HG03064 (cell line): ENCODE measurements around the gene OSBPL1A.

Experiments
- ATAC-seq: cut with Tn5 transposase; IDR thresholded peaks from one replicate; pipeline ENCODE4 v1.9.1; 2021; ENCODE audit warnings: low read depth; ENCODE audit not compliant: unreplicated experiment

OSBPL1A gene

DNA sequence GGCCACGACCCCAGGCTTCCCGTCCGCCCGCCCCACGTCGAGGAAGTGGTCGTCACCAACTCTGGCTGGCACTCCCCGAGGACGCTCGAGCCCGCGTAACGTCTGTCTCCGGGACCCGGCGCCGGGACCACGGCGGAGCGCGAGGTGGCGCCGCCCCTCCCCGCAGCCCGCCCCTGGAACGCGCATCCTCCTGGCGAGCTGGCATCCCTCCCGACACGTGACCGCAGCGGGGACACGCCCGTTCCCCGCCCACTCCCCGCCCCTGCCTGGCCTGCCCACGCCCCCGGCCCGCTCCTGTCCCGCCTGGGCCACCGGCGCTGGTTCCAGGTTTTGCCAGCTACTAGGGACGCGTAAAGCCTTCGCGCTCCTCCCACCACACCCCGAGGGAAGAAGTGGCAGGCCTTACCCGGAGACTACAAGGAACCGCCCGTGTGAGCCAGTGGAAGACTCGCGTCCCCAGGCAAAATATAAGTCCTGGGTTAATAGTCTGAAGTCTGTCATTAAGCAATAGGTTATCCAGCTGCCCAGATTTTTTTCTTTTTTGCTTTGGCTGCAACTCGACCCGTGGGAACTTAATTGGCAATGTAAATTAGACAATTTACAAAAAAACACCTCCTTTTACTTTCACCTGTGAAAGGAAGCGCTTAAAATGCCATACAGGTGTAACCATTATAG is at the start of gene OSBPL1A:
TSS of gene OSBPL1A (minus strand) at position 131 of the 675 bp plus-strand sequence. CDS start 20,291 bp downstream, outside the sequence.
- no peak for ATAC-seq

DNA sequence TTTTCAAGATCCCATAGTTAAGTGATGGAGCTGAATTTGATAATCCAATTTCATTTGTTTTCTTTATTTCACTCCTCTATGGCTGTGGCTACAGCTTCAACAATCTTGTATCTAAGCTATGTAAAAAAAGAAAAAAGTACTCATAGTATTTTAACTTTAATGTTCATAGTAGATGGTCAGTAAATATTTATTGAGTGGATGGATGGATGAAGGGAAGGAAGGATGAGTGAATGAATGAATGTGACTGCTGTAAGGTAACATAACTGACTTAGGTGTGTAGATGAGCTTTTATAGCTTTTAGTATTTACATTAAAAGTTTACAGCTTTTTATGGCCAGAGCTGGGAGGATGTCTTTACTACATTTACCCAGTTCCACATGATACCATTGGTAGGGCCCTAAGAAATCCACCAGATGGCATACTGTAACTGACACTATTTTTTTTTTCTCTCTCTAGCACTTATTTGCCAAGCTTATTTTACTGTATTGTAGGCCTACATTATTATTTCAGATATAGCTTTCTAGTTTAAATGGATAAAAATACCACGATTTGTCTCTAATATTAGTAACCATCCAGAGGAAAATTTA is 49.4 kb upstream of the OSBPL1A start:
- ATAC-seq: no peak

- ATAC-seq: no peak
These were observed 48.8 kb upstream of the OSBPL1A start for GRCh38 chr18:24446453-24446852.

GRCh38 chr18:24443870-24444269 is 46.2 kb upstream of the OSBPL1A start:
- ATAC-seq: no peak

GRCh38 chr18:24436939-24437338 is 39.3 kb upstream of the OSBPL1A start:
- no peak for ATAC-seq

DNA sequence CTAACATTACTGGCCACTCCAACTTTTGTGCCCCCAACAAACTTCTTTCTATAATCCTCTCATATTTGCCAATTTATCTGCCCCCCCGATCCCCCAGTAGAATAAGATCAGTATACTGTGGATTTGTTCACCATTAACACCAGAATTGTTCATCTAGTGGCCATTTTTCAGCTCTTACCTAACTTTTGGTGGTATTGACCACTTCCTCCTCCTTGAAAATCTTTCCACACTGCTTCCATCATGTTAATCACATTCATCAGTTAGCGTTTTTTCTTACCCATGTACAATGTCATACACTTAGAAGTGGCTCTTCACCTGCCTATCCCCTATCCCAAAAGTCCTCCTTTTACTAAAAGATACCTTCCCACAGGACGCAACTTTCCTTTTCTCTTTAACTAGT is 35.0 kb upstream of the OSBPL1A start:
- no peak for ATAC-seq

- ATAC-seq: no peak
These were observed 31.6 kb upstream of the OSBPL1A start for GRCh38 chr18:24429188-24429587.

- no peak for ATAC-seq
These were observed 31.1 kb upstream of the OSBPL1A start for GRCh38 chr18:24428709-24429108.

DNA sequence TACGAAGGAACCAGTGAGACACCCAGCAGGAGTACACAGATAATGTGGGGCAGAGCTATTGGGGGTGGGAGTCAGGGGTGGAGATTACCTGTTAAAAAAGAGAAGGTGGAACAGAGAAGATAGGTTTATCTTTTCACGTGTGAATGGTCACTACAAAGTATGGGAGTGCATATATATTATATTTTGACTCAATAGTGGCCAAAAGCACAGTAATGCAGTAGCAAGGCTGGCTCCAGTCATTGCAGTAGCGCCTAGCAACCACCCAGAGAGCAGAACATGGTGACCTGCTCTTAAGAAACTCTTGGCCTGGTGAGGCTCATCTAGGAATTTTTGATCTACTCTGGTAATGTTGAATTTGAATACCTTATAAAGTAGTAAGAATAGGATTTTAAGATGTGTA is 29.9 kb upstream of the OSBPL1A start:
- no peak for ATAC-seq

- ATAC-seq: peak; percentile 92
These were observed 29.0 kb upstream of the OSBPL1A start, which contains the start of gene IMPACT for GRCh38 chr18:24426398-24427294. IMPACT (plus strand) TSS chr18:24426670; CDS start chr18:24426757, 87 bp downstream.

GRCh38 chr18:24426073-24426397 is 28.4 kb upstream of the OSBPL1A start:
- ATAC-seq: no peak

GRCh38 chr18:24421831-24422230 is 24.2 kb upstream of the OSBPL1A start:
- no peak for ATAC-seq

GRCh38 chr18:24420551-24420950 is 22.9 kb upstream of the OSBPL1A start:
- no peak for ATAC-seq

DNA sequence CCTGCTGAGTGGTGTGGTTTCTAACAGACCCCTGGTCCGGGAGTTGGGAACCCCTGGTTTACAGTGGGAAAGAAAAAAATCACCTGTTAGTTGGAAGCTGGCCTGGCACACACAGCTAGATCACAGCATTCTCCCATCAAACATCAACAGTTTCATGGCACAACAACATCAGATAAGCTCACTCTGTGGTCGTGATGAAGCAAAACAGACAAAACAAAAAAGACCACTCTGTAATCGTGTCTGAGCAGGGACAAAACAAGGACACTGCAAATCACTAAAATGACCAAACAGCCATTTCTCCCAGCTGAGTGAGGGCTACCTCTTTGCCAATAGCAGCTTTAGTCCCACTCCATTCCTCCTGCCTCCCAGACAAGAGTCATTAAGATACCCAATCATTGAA is 19.9 kb upstream of the OSBPL1A start:
- ATAC-seq: no peak

GRCh38 chr18:24414349-24415003 is 16.9 kb upstream of the OSBPL1A start:
- ATAC-seq: no peak

DNA sequence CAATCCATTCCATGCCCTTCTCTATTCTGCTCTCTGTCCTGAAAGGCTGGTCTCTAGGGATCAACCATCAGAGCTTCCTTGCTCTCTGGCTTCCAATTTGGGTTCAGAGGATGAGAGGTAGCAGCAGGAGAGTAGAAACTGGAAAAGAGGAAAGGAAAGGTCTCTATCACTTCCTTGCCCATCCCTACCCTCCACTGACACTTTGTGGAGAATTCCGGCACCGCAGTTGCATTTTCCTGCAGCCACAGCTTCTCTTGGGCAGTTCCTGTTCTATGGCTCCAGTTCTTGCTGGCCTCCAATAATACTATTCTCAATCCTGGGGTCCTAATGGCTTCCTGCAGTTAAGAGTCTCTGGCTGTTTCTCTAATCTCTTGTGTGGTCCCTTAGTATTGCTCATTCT is 15.5 kb upstream of the OSBPL1A start:
- no peak for ATAC-seq

- ATAC-seq: no peak
These were observed 10.9 kb upstream of the OSBPL1A start for GRCh38 chr18:24408496-24408895.

DNA sequence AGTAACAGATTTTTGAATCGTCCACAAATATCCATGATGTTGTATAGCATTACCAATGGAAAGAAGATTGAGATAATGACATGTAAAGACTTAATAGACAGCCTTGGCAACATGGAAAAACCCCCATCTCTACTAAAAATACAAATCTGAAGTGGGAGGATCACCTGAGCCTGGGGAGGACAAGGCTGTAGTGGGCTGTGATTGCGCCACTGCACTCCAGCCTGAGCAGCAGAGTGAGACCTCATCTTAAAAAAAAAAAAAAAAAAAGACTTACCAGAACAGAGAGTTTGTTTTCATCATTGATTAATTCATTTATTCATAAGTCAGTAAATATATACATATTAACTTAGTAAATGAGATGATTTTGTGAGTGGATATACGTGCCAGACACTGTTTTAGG is 7.0 kb upstream of the OSBPL1A start:
- no peak for ATAC-seq

- ATAC-seq: no peak
These were observed 5.5 kb upstream of the OSBPL1A start for GRCh38 chr18:24403076-24403475.

- no peak for ATAC-seq
These were observed 4.7 kb upstream of the OSBPL1A start for GRCh38 chr18:24402209-24402785.

DNA sequence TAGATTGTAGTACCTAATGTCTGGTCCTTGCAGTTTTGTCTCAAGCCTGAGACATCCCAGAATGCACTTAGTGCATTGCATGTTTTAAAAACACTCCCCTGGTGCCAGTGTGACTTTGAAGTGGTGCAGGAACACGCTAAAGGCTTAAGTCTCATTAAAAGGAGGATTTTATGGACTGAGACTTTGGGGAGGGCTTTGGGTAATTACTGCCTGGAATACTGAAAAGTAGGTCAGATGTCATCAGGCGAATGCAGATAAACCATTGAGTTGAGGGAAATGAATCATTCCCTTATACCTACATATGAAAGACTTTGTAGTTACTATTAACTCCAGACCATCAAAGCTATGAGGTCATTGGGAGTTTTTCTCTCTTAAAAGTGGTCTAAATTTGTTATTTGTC is 3.0 kb upstream of the OSBPL1A start:
- no peak for ATAC-seq
